ENCODE data around the gene PDF. TPM values are rescaled to one million over a fixed set of nuclear protein-coding genes. Genes with fewer than 3 reads are reported as not detected.
A peak's percentile ranks its signal among the peaks of the same experiment; 100 is the strongest.
"Not testable (repeated sequence)": the region's sequence is repeated elsewhere in the genome, so short reads cannot be mapped to it uniquely, and the experiment has no call there.

The PDF gene
- total RNA-seq, 4 donors from 2014 or later, result 12.8 to 25.0 (median 19.1) TPM

GRCh38 chr16:69301187-69301586 lies 29.2 kb downstream of the PDF start:
- ATAC-seq (ENCODE audit: low FRiP score) (no peak), DNase-seq (ENCODE audit: low spot score) (no peak)
- TF ChIP-seq CTCF (IDR thresholded peaks at IDR 0.05), result no peak

- DNase-seq (ENCODE audit: low spot score), result no peak
- TF ChIP-seq CTCF (IDR thresholded peaks at IDR 0.05), result no peak
- no peak for ATAC-seq (ENCODE audit: low FRiP score)
Observed at GRCh38 chr16:69298261-69298660, 32.1 kb downstream of the PDF start.

GRCh38 chr16:69296771-69297170 lies 33.6 kb downstream of the PDF start:
- ATAC-seq (ENCODE audit: low FRiP score); DNase-seq (ENCODE audit: low spot score): not testable (repeated sequence)

GRCh38 chr16:69294051-69294450 lies 36.3 kb downstream of the PDF start:
- DNase-seq (ENCODE audit: low spot score) (no peak), ATAC-seq (ENCODE audit: low FRiP score) (no peak)

GRCh38 chr16:69293401-69293800 lies 37.0 kb downstream of the PDF start:
- ATAC-seq (ENCODE audit: low FRiP score), result no peak
- no peak for TF ChIP-seq CTCF (IDR thresholded peaks at IDR 0.05)

More at GRCh38 chr16:69294051-69294450, 36.3 kb downstream of the PDF start:
- no peak for TF ChIP-seq CTCF (IDR thresholded peaks at IDR 0.05)

GRCh38 chr16:69291657-69292056 lies 38.7 kb downstream of the PDF start:
- DNase-seq (ENCODE audit: low spot score); ATAC-seq (ENCODE audit: low FRiP score): not testable (repeated sequence)

More at GRCh38 chr16:69293401-69293800, 37.0 kb downstream of the PDF start:
- DNase-seq (ENCODE audit: low spot score), result no peak

- no peak for TF ChIP-seq CTCF (IDR thresholded peaks at IDR 0.05)
- DNase-seq (ENCODE audit: low spot score) (peak; percentile 28), ATAC-seq (ENCODE audit: low FRiP score) (no peak)
Observed at GRCh38 chr16:69286941-69287713, 43.3 kb downstream of the PDF start.

GRCh38 chr16:69285240-69285639 lies 45.1 kb downstream of the PDF start:
- DNase-seq (ENCODE audit: low spot score), result no peak
- no peak for TF ChIP-seq CTCF (IDR thresholded peaks at IDR 0.05)
- ATAC-seq (ENCODE audit: low FRiP score), result no peak
